ENCODE results near the gene ARHGAP10.

The ARHGAP10 gene

GRCh38 chr4:147955827-147956558 lies 224.1 kb downstream of the ARHGAP10 start:
- DNase-seq (ENCODE audit: low spot score), result no peak

DNA sequence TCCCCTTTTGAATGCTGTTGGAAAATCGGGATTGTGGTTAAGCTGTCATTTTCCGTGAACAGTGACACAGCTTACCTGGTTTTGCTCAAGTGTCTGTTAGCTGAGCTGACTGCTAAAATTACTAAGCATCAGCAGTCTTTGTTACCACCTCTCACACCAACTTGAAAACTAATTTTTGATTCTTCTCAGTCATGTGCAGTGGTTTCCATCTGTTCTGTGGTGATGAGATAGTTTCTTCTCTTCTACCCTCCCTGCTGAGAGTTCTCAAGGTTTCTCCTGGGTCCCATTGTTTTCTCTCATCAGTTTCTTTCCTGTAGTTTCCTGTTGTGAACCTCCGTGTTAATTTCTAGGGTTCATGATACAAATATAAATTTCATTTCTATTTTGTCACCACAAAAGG lies 225.6 kb downstream of the ARHGAP10 start:
- no peak for DNase-seq (ENCODE audit: low spot score)

DNA sequence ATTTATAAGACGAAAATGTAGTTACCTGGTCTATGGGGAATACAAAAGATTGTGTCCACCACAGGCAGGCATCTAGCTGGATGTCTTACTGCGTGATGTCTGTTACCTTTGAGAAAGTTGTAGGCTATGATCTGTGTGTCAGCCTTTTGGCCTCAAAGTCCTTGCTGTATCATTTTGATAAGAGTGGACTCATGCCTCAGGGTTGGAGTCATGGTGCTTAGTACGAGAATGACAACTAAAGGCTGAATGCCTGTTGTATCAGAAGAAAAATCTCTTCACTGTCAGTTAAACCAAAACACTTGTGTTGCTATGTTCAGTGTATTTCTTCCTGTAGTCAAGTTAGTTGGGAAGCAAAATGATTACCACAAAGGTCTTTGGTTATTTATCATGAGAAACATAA lies 226.2 kb downstream of the ARHGAP10 start:
- DNase-seq (ENCODE audit: low spot score), result no peak

DNA sequence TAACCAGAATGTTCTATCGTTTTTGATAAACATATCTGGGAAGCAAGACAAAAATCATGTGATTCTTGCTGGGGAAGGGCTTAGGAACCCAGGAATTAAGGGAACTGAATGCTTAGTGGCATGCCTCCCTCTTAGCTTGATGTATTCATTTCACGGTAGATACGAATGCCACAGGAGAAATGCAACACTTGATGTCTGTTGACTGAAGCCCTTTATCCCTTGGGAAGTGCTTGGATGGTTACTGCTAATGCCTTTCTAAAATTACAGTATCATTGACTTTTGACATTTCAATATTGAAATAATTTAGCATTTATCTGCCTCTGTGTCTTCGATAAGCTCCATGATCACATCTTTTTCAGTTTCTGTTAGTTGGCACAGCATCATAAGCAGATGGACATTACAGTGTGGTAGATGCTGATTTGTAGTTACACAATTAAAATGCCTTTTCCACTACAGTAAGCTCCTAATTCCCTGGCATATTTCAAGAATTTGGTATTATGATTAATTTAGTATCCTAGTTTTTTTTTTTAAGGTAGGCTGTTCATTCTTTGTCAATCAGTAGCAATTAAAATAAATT lies 226.7 kb downstream of the ARHGAP10 start:
- DNase-seq (ENCODE audit: low spot score), result no peak

DNA sequence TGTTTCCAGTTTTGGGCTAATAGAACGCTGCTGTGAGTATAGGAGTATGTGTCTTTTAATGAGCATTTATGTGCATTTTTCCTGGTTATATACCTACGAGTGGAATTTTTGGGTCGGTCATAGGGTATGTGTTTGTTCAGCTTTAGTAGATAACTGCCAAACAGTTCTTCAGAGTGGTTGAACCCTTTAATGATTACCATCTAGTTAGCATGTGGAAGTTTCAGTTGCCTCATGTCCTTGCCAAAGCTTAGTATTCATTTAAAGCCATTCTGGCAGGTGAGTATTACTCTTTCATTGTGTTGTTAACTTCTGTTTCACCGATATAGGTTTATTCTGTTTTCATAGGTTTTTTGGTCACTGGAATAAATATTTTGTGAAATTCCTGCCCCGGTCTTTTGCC lies 229.1 kb downstream of the ARHGAP10 start:
- DNase-seq (ENCODE audit: low spot score), result no peak

GRCh38 chr4:147963839-147964238 lies 232.0 kb downstream of the ARHGAP10 start:
- DNase-seq (ENCODE audit: low spot score), result no peak

DNA sequence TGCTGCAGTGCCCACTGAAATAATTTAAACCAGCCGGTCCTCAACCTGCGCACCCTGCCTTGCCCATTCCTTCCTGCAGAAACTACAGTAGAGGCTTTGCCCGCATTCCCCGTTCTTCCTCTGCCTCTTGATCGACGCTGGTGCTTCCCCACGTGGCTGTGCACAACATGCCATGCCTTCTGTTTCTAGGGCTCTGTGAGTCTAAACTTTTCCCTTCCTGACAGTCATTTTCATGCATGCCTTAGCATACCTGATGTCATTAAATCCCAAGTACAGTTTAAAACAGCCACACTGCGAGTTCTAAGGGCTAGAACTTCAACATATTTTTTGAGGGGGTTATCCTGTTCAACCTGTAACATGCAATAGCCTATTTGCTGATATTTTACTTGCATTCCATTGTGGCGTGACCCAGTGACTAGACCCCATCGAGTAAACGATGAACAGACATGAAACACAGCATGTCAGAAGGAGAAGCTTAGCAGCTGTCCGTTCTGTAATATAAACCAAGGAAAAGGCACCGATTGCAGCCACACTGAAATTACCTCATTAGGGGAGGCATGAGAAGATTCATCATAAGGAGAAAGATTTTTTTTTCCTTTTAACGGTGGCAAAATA lies 232.5 kb downstream of the ARHGAP10 start:
- DNase-seq (ENCODE audit: low spot score), result no peak

GRCh38 chr4:147965056-147965455 lies 233.2 kb downstream of the ARHGAP10 start:
- no peak for DNase-seq (ENCODE audit: low spot score)

GRCh38 chr4:147965873-147966272 lies 234.0 kb downstream of the ARHGAP10 start:
- DNase-seq (ENCODE audit: low spot score), result no peak

- DNase-seq (ENCODE audit: low spot score), result no peak
Measured at GRCh38 chr4:147968641-147969040, 236.8 kb downstream of the ARHGAP10 start.

GRCh38 chr4:147969573-147970385 lies 237.9 kb downstream of the ARHGAP10 start:
- no peak for DNase-seq (ENCODE audit: low spot score)

GRCh38 chr4:147971116-147971515 lies 239.2 kb downstream of the ARHGAP10 start:
- DNase-seq (ENCODE audit: low spot score), result no peak

DNA sequence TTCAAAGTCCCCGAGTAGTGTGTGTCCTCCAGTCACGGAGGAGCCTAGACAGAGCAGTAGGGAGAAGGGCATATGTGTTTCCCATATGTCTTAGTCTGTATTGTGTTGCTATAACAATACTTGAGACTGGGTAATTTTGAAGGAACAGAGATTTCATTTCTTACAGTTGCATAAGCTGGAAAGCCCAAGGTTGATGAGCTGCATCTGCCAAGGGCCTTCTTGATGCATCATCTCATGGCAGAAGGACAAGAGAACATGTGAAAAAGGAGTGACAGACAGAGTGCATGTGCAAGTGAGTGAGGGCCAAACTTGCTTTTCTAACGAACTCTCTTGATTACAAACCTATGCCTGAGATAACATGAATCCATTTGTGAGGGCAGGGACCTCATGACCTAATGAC lies 243.4 kb downstream of the ARHGAP10 start:
- DNase-seq (ENCODE audit: low spot score), result no peak

DNA sequence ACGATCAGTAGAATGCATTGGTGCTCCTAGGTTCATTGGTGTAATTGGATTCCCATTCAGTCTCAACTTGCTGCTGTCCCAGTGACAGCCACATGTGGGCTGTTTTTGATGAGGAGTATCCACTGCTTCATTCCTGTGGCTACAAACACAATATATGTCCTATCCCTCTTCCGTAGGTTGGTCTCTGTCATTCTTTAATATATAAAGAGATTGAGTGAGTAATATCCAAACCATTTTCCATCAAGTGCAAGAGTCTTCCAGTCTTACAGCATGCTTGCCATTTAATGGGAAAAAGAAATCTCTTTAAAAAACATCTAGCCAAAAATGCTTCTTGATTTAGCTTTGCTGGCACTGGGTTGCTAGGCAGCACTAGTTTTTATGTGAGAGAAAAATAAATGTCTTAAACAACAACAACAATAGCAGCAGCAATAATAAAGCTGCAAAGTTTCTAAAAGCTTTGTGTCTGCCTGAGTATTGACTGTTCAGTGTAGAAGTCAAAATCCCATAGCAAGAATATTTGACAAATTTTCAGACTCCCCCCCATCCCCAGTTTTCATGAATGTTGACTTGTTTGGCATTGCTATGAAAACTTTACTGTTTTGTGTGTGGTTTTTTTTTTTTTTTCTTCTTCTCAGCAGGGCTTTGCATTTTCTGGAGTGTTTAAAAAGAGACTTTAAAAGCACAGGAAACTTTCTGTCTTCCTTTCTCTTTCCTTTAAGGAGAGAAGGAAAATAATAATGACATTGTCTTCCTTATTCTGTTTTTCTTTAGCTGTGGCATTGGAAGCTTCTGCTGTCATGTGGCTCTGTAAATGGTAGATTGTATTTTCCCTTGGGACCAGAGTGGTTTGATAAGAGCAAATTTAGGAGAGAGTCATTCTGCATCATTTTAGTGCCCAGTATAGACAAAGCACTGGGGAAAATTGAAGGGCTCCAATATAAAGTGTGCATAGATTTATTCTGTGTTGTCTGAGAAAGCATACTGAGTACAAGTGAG lies 244.3 kb downstream of the ARHGAP10 start:
- DNase-seq (ENCODE audit: low spot score), result no peak

GRCh38 chr4:147980586-147980985 lies 248.7 kb downstream of the ARHGAP10 start:
- DNase-seq (ENCODE audit: low spot score), result no peak

DNA sequence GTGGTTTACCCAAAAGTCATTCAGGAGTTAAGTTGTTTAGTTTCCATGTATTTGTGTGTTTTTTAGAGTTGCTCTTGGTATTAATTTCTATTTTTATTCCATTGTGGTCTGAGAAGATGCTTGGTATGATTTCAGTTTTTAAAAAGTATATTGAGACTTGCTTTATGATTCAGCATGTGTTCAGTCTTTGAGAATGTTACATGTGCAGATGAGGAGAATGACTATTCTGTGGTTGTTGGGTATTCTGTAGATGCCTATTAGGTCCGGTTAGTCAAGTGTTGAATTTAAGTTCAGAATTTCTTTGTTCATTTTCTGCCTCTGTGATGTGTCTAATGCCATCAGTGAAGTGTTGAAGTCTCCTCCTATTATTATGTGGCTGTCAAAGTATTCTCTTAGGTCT lies 249.4 kb downstream of the ARHGAP10 start:
- no peak for DNase-seq (ENCODE audit: low spot score)

DNA sequence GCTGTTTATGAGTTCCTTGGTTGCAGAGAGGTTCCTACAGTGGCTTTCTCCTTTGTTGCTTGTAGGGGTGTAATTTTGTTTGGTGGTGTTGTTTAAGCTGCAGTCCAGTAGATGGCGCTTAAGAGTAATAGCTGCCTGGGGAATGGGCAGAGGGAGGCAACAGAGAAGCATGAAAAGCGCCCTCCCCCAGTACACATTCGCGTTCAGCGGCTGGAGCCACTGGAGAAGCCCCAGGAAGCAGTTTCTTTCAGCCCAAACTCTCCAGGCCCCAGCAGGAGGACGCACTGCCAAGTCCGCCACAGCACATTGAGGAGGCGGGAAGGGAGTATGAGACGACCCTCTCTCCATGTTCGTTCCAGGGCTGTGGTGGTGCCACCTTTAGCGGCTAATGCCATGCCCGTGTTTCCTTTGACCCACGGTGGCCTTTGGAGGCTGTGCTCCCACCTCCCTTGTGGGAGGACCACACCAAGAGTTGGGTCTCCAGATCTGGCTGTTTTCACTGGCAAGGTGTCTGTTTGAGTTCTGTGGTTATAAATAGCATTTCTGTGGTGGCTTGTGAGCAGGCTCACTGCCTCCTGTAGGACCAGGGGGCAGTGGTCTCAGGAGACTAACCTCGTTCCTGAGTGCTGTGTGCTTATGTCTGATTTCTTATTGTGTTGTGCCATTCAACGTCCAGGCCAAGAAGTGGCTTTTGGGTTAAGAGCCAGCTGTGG lies 252.3 kb downstream of the ARHGAP10 start:
- DNase-seq (ENCODE audit: low spot score), result peak; percentile 37

GRCh38 chr4:147984778-147985138 lies 252.9 kb downstream of the ARHGAP10 start:
- DNase-seq (ENCODE audit: low spot score), result no peak

- no peak for DNase-seq (ENCODE audit: low spot score)
Measured at GRCh38 chr4:147985376-147985775, 253.5 kb downstream of the ARHGAP10 start.

GRCh38 chr4:147987252-147987651 lies 255.4 kb downstream of the ARHGAP10 start:
- no peak for DNase-seq (ENCODE audit: low spot score)

Measured in RKO (cell line).